HG03039 (cell line): Measurements from ENCODE around the gene SEMA6B.
"Not testable (repeated sequence)": the region's sequence is repeated elsewhere in the genome, so short reads cannot be mapped to it uniquely, and the experiment has no call there.

ENCODE experiments used
- ATAC-seq: cut with Tn5 transposase; IDR thresholded peaks from one replicate; pipeline ENCODE4 v1.9.1; 2021; ENCODE audit warnings: mild to moderate bottlenecking, moderate library complexity; ENCODE audit not compliant: unreplicated experiment

SEMA6B gene

GRCh38 chr19:4550479-4551050, 8.9 kb downstream of the SEMA6B start:
- no peak for ATAC-seq

- ATAC-seq = no peak
Measured at GRCh38 chr19:4550018-4550417, 9.5 kb downstream of the SEMA6B start.

GRCh38 chr19:4548238-4548584, 11.3 kb downstream of the SEMA6B start:
- no peak for ATAC-seq

GRCh38 chr19:4547303-4548237, 11.9 kb downstream of the SEMA6B start:
- ATAC-seq = no peak

- ATAC-seq = no peak
Measured at GRCh38 chr19:4543842-4544647, 15.4 kb downstream of the SEMA6B start.

- ATAC-seq = no peak
Measured at GRCh38 chr19:4542896-4543841, 16.3 kb downstream of the SEMA6B start.

GRCh38 chr19:4541806-4542145, 17.7 kb downstream of the SEMA6B start:
- not testable (repeated sequence) for ATAC-seq

GRCh38 chr19:4541114-4541805, 18.2 kb downstream of the SEMA6B start:
- no peak for ATAC-seq

GRCh38 chr19:4539693-4540581, 19.5 kb downstream of the SEMA6B start, which contains the start of gene LRG1:
Gene LRG1, minus strand, starts transcription at chr19:4540036. Its CDS starts 23 bp downstream, at chr19:4540013.
- ATAC-seq = no peak

- no peak for ATAC-seq
Measured at GRCh38 chr19:4539169-4539692, 20.3 kb downstream of the SEMA6B start.

- ATAC-seq = no peak
Measured at GRCh38 chr19:4538601-4538954, 20.9 kb downstream of the SEMA6B start.

GRCh38 chr19:4537953-4538600, 21.4 kb downstream of the SEMA6B start:
- ATAC-seq = no peak

GRCh38 chr19:4536798-4537197, 22.7 kb downstream of the SEMA6B start:
- ATAC-seq = no peak

GRCh38 chr19:4534836-4535658, 24.4 kb downstream of the SEMA6B start, which contains the start of gene PLIN5:
Gene PLIN5, minus strand, starts transcription at chr19:4535224. Its CDS starts 1,150 bp downstream, at chr19:4534074.
- ATAC-seq = no peak

- no peak for ATAC-seq
Measured at GRCh38 chr19:4533835-4534424, 25.6 kb downstream of the SEMA6B start.

- ATAC-seq = no peak
Measured at GRCh38 chr19:4533334-4533733, 26.1 kb downstream of the SEMA6B start.
